Effector memory CD8-positive, alpha-beta T cell (primary cell): Measurements from ENCODE around the gene UNC5A.

Experiments used
- ATAC-seq: fragments of 150-1000 bp; cut with Tn5 transposase; replicated peaks from 2 replicates; pipeline ENCODE4 v1.10.0; 2021; ENCODE audit warnings: mild to moderate bottlenecking, moderate library complexity
- DNase-seq, 3 experiments: peaks; one replicate each; pipeline ENCODE4 v3.0.0; 2021
- H3K27ac Mint-ChIP-seq, 2 donors: one replicate each; pipeline ENCODE4 v1.8.0; 2022; ENCODE audit warnings: mild to moderate bottlenecking in 2 of 2, mixed read lengths in 2 of 2, moderate library complexity in 2 of 2
- H3K27me3 Mint-ChIP-seq, 2 donors: one replicate each; pipeline ENCODE4 v1.8.0; 2022; ENCODE audit warnings: mixed read lengths in 2 of 2
- H3K36me3 Mint-ChIP-seq: one replicate; pipeline ENCODE4 v1.8.0; 2022; ENCODE audit warnings: mild to moderate bottlenecking, moderate library complexity, mixed read lengths; ENCODE audit not compliant: insufficient read depth
- H3K4me1 Mint-ChIP-seq, 2 donors: one replicate each; pipeline ENCODE4 v1.8.0; 2022; ENCODE audit warnings: low read depth in 2 of 2, mixed read lengths in 2 of 2
- H3K4me3 Mint-ChIP-seq, 2 donors: one replicate each; pipeline ENCODE4 v1.8.0; 2022; ENCODE audit warnings: mild to moderate bottlenecking in 2 of 2, mixed read lengths in 2 of 2, moderate library complexity in 2 of 2
- H3K9me3 Mint-ChIP-seq, 2 donors: one replicate each; pipeline ENCODE4 v1.8.0; 2022; ENCODE audit warnings: mixed read lengths in 2 of 2

UNC5A gene

DNA sequence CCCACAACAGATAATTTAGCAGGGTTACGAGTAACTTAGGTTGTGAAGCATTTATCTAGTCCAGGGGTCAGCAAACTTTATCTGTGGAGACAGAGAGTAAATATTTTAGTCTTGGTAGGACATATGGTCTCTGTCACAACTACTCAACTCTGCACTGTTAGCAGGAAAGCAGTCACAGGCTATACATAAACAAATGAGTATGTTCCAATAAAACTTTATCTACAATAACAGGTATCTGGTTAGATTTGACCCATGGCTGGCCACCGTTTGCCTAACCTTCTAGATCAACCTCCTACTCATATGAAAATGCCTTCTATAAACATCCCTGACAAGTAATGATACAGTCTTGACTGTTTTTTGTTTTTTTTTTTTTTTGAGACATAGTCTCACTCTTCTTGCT, 101.8 kb downstream of the UNC5A start:
- ATAC-seq: no peak
- H3K4me1 Mint-ChIP-seq: peaks cover 2 to 4% of the 10 kb centered on the region in 2 donors
- no peaks in the 10 kb centered on the region for H3K9me3 Mint-ChIP-seq
- H3K27ac Mint-ChIP-seq: no peak overlapping the region
- DNase-seq: no peak
- peaks cover 35% of the 10 kb centered on the region for H3K36me3 Mint-ChIP-seq
- no peak overlapping the region for H3K4me3 Mint-ChIP-seq
- no peaks in the 10 kb centered on the region for H3K27me3 Mint-ChIP-seq

DNA sequence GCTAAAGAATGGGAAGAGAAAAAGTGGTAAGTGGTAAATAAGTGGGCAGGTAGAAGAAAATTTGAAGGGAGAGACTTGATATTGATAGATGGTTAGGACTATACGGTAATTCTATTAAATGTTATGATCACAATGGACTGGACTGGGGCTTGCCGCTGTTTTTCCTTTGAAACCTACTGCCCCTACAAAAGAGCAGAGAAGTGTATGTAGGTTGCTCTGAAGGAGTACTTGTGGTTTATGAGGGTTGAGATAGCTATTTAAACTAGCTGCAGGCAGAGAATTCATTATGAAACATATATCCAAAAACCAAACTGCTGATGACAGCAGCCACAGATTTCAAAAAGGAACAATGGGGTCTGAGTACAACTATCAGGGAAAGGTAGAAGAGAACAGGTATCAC, 105.5 kb downstream of the UNC5A start:
- H3K27me3 Mint-ChIP-seq: no peaks in the 10 kb centered on the region
- ATAC-seq: no peak
- no peak overlapping the region for H3K4me3 Mint-ChIP-seq
- peaks cover 4 to 7% of the 10 kb centered on the region in 2 donors for H3K4me1 Mint-ChIP-seq
- DNase-seq: no peak
- H3K36me3 Mint-ChIP-seq: peaks cover 10% of the 10 kb centered on the region
- no peaks in the 10 kb centered on the region for H3K9me3 Mint-ChIP-seq
- H3K27ac Mint-ChIP-seq: peak overlapping the region in 1 of 2 donors; percentile 23

DNA sequence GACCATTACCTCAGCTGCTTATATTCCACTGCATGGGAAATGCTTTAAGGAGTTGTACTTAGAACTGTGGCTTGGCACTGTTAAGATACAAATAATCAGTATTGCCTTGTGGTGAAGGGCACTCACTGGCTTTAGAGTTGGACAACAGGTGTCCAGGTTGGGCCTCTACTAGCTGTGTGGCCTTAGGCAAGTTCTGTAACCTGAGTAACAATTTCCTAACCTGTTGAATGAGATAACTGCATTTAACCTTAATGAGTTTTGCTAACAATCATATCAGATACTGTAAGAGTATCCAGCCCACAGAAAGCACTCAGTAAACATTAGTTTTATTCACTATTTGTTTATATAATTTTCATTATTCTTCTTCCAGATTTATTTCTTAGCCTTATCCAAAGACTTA, 106.0 kb downstream of the UNC5A start:
- Mint-ChIP-seq H3K27me3 (no peaks in the 10 kb centered on the region), H3K4me1 (peaks cover 6 to 11% of the 10 kb centered on the region in 2 donors), H3K9me3 (no peaks in the 10 kb centered on the region), H3K36me3 (peaks cover 10% of the 10 kb centered on the region), H3K27ac (peak overlapping the region in 1 of 2 donors; percentile 2), H3K4me3 (no peak overlapping the region)
- ATAC-seq (no peak), DNase-seq (no peak)

DNA sequence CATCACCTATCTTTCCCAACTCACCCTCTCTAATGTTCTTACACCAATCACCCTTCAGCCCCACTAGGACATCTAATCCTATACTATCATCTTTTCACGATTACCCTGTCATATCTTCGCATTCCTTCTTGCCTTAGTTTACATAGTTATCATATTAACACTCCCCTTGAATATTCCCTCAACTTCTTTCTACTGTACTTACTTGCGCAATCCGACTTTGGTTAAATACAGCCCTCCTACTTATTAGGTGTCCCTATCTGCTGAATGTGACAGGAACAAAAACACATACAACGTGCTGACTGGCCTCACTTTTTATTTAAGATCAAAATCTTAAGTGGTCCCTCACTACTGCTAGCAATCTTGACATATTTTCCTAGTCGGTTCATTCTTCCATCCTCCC, 108.3 kb downstream of the UNC5A start:
- Mint-ChIP-seq H3K27ac (peak overlapping the region in 1 of 2 donors; percentile 26), H3K4me1 (peaks cover 8 to 19% of the 10 kb centered on the region in 2 donors), H3K9me3 (no peaks in the 10 kb centered on the region), H3K27me3 (no peaks in the 10 kb centered on the region), H3K36me3 (peaks cover 19% of the 10 kb centered on the region), H3K4me3 (no peak overlapping the region)
- ATAC-seq: no peak
- no peak for DNase-seq

DNA sequence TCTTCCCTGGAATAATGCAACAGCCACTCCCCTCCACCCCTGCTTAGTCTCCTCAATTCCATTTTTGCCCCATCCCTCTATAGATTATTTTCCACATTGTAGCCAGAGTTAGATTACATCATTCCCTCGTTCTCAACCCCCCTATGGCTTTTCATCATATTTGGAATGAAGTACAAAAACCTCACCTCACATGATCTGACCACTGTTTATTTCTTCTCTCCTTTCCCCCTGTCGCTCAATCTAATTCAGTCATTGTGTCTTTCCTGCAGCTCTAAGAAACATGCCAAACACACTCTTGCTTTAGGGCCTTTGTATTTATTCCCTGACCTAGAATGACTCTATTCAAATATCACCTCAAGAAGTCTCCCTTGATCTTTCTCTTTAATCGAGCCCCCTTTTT, 111.4 kb downstream of the UNC5A start:
- ATAC-seq: no peak
- H3K36me3 Mint-ChIP-seq: peaks cover 16% of the 10 kb centered on the region
- H3K27me3 Mint-ChIP-seq: no peaks in the 10 kb centered on the region
- DNase-seq: no peak
- H3K4me1 Mint-ChIP-seq: peaks cover 6 to 29% of the 10 kb centered on the region in 2 donors
- no peak overlapping the region for H3K4me3 Mint-ChIP-seq
- H3K27ac Mint-ChIP-seq: no peak overlapping the region
- H3K9me3 Mint-ChIP-seq: no peaks in the 10 kb centered on the region

DNA sequence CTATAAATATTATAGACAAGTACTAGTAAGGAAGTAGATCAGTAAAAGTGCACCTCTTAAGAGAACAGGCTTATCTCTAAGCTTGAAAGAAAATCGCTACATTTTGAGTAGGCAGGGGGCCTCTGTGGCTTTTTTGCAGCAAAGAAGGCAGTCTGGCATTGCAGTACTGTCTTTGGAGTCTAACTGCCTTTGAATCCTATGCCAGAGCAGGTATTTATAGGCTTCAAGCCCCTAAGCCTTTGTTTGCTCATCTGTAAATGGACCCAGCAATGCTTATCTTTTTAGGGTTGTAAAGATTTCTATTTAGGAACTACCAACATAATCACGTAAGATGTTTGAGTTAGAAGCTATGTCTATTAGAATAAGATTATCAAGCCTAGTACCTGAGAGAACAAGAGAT, 112.5 kb downstream of the UNC5A start:
- no peak overlapping the region for H3K27ac Mint-ChIP-seq
- H3K9me3 Mint-ChIP-seq: no peaks in the 10 kb centered on the region
- ATAC-seq (no peak), DNase-seq (no peak)
- no peak overlapping the region for H3K4me3 Mint-ChIP-seq
- H3K36me3 Mint-ChIP-seq: peaks cover 25% of the 10 kb centered on the region
- H3K27me3 Mint-ChIP-seq: no peaks in the 10 kb centered on the region
- H3K4me1 Mint-ChIP-seq: peaks cover 6 to 29% of the 10 kb centered on the region in 2 donors

DNA sequence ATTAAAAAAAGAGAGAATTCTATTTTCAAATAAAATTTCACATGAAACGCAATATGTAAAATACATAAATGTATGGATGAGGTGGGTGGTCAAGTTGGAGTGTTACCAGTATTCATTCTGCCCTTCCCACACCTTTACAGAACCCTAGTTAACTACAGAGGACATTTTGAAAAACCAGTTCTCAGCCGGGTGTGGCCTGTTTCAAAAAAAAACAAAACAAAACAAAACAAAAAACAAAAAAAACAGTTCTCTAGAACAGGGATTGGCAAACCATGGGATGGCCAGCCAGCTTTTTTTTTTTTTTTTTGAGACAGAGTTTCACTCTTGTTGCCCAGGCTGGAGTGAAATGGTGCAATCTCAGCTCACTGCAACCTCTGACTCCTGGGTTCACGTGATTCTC, 117.2 kb downstream of the UNC5A start:
- Mint-ChIP-seq H3K36me3 (peaks cover 51% of the 10 kb centered on the region), H3K9me3 (no peaks in the 10 kb centered on the region), H3K4me3 (no peak overlapping the region), H3K4me1 (peaks cover 2 to 25% of the 10 kb centered on the region in 2 donors), H3K27ac (no peak overlapping the region), H3K27me3 (no peaks in the 10 kb centered on the region)
- DNase-seq (no peak), ATAC-seq (no peak)

DNA sequence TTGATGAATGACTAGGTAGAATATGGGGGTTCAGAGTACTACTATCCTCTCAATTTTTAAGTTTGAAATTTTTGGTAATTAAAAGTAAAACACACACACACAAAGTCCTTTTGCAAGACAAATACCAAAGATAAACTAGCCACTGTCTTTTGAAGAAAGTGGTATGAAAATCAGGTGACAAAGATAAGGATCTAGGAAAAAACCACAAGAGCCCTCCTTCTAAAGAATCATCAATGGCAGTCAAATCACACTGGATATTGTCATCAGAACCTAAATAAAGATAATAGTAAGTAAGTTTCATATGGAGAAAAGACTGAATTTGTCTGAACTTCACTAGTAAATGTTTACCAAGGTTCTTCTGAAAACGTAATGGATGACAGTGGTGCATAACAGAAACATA, 119.3 kb downstream of the UNC5A start:
- H3K27ac Mint-ChIP-seq: no peak overlapping the region
- DNase-seq: no peak

More for the DNA sequence above, 119.3 kb downstream of the UNC5A start:
- Mint-ChIP-seq H3K9me3 (no peaks in the 10 kb centered on the region), H3K27me3 (no peaks in the 10 kb centered on the region), H3K4me3 (no peak overlapping the region), H3K4me1 (peaks cover 0 to 20% of the 10 kb centered on the region in 2 donors), H3K36me3 (peaks cover 50% of the 10 kb centered on the region)
- no peak for ATAC-seq
